ENCODE data around the gene TRIP6. TPM values are rescaled to one million over a fixed set of nuclear protein-coding genes. Genes with fewer than 3 reads are reported as not detected.
A peak's percentile ranks its signal among the peaks of the same experiment; 100 is the strongest.

Gene TRIP6
- total and polyA plus RNA-seq, 4 donors: 16.0 to 66.6 (median 45.9) TPM

DNA sequence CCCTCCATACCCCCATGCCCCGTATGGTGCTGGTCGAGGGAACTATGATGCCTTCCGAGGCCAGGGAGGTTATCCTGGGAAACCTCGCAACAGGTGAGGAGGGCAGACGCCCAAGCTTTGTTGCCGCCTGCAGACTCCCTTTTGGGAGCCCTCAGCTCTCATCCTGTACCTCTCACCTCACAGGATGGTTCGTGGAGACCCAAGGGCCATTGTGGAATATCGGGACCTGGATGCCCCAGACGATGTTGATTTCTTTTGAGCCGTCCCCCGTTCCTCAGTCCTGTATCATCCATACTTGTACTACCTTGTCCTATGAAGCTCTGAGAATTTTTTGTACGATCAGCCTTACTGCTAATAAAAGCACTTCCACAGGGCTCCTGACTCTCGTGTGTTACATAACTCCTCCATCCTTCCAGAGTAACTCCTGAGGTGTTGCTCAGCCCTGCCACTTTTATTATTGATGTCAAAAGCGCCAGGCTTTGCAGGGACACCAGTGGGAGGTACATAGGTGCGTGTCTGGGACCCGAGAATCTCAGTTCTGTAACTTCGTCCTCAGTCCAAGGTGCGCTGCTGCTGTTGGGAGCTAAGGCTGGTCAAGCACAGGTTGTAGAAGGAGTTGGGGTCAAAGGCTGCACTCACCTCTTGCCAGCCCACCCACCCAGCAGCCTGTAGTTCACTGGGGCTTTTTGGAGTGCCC lies 21.3 kb downstream of the TRIP6 start:
- WGBS (ENCODE audit: insufficient coverage): 76% methylated on average over 14 of the region's 18 CpGs
- Histone ChIP-seq H3K9me3 (ENCODE audit: control insufficient read depth, insufficient read depth, low read length) (no peaks in the 10 kb centered on the region), H3K27me3 (ENCODE audit: control insufficient read depth, insufficient read depth, low read length) (no peaks in the 10 kb centered on the region), H3K36me3 (ENCODE audit: control insufficient read depth, insufficient read depth, low read length) (peaks cover 82% of the 10 kb centered on the region), H3K4me1 (ENCODE audit: control insufficient read depth, insufficient read depth, low read length) (peaks cover 58% of the 10 kb centered on the region), H3K4me3 (ENCODE audit: low read depth, low read length) (peak overlapping the region; percentile 59), H3K27ac (ENCODE audit: low read depth, low read length) (no peak overlapping the region)
- DNase-seq (ENCODE audit: low read depth in 4 of 6, low spot score in 6 of 6): no peak

DNA sequence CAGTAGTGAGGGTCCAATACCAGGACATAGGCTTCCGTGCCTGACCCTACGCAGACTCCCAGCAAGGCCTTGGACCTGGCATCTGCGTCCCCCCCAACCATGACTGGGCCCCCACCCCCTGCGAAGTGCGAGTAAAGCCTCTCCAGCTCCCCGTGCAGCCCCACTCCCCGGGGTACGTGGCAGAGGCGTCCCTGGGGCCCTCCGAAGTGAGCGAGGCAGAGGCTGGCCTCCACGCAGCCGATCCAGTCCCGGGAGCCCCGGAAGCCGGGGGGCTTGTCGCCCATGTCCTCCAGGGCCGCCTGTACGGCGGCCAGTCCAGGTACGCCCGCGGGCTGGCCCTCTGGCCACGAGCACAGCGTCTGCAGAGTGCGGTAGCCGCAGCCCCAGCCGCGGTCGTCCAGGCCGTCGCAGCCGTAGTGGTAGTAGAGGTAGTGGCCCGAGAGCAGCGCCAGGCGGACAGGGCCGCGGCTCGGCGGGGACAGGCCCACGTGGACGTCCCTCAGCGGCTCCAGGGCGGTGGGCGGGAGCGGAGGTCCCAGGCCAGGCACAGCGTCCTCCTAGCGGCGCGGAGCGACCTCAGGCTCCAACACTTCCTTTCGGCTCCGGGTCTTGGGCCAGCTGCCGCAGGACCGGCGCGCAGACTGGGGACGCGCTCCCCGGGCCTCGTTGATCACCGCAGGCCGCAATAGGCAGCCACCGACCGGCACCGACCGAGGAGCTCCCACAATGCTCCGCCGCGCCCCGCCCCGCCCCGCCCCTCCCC lies 22.0 kb downstream of the TRIP6 start, which contains the start of gene UFSP1:
TSS of gene UFSP1 (minus strand) at position 728 of the 763 bp plus-strand sequence. CDS start at position 284, 444 bp downstream.
- H3K9me3 ChIP-seq (ENCODE audit: control insufficient read depth, insufficient read depth, low read length): no peaks in the 10 kb centered on the region
- peaks cover 58% of the 10 kb centered on the region for H3K4me1 ChIP-seq (ENCODE audit: control insufficient read depth, insufficient read depth, low read length)
- H3K4me3 ChIP-seq (ENCODE audit: low read depth, low read length): peak within 1 kb of the TSS; percentile 68
- peaks cover 81% of the 10 kb centered on the region for H3K36me3 ChIP-seq (ENCODE audit: control insufficient read depth, insufficient read depth, low read length)
- DNase-seq (ENCODE audit: low read depth in 4 of 6, low spot score in 6 of 6): no peak
- WGBS (ENCODE audit: insufficient coverage): 2% methylated on average over 67 of the region's 73 CpGs
- H3K27ac ChIP-seq (ENCODE audit: low read depth, low read length): peak within 1 kb of the TSS; percentile 97
- H3K27me3 ChIP-seq (ENCODE audit: control insufficient read depth, insufficient read depth, low read length): no peaks in the 10 kb centered on the region

- Histone ChIP-seq H3K27me3 (ENCODE audit: control insufficient read depth, insufficient read depth, low read length) (peaks cover 3% of the 10 kb centered on the region), H3K27ac (ENCODE audit: low read depth, low read length) (peak overlapping the region; percentile 97), H3K4me3 (ENCODE audit: low read depth, low read length) (peak overlapping the region; percentile 68), H3K9me3 (ENCODE audit: control insufficient read depth, insufficient read depth, low read length) (no peaks in the 10 kb centered on the region), H3K36me3 (ENCODE audit: control insufficient read depth, insufficient read depth, low read length) (peaks cover 64% of the 10 kb centered on the region), H3K4me1 (ENCODE audit: control insufficient read depth, insufficient read depth, low read length) (peaks cover 70% of the 10 kb centered on the region)
- WGBS (ENCODE audit: insufficient coverage): 10% methylated on average over 36 of the region's 43 CpGs
- peak in 2 of 6 donors; percentile 46 for DNase-seq (ENCODE audit: low read depth in 4 of 6, low spot score in 6 of 6)
These were observed 23.7 kb downstream of the TRIP6 start for GRCh38 chr7:100890653-100891567.

GRCh38 chr7:100891568-100892247 lies 24.5 kb downstream of the TRIP6 start:
- peak overlapping the region; percentile 68 for H3K4me3 ChIP-seq (ENCODE audit: low read depth, low read length)
- 73% methylated on average over 3 of the region's 8 CpGs for WGBS (ENCODE audit: insufficient coverage)
- peaks cover 56% of the 10 kb centered on the region for H3K36me3 ChIP-seq (ENCODE audit: control insufficient read depth, insufficient read depth, low read length)
- H3K27me3 ChIP-seq (ENCODE audit: control insufficient read depth, insufficient read depth, low read length): peaks cover 11% of the 10 kb centered on the region
- DNase-seq (ENCODE audit: low read depth in 4 of 6, low spot score in 6 of 6): no peak
- peak overlapping the region; percentile 97 for H3K27ac ChIP-seq (ENCODE audit: low read depth, low read length)
- H3K4me1 ChIP-seq (ENCODE audit: control insufficient read depth, insufficient read depth, low read length): peaks cover 78% of the 10 kb centered on the region
- no peaks in the 10 kb centered on the region for H3K9me3 ChIP-seq (ENCODE audit: control insufficient read depth, insufficient read depth, low read length)

DNA sequence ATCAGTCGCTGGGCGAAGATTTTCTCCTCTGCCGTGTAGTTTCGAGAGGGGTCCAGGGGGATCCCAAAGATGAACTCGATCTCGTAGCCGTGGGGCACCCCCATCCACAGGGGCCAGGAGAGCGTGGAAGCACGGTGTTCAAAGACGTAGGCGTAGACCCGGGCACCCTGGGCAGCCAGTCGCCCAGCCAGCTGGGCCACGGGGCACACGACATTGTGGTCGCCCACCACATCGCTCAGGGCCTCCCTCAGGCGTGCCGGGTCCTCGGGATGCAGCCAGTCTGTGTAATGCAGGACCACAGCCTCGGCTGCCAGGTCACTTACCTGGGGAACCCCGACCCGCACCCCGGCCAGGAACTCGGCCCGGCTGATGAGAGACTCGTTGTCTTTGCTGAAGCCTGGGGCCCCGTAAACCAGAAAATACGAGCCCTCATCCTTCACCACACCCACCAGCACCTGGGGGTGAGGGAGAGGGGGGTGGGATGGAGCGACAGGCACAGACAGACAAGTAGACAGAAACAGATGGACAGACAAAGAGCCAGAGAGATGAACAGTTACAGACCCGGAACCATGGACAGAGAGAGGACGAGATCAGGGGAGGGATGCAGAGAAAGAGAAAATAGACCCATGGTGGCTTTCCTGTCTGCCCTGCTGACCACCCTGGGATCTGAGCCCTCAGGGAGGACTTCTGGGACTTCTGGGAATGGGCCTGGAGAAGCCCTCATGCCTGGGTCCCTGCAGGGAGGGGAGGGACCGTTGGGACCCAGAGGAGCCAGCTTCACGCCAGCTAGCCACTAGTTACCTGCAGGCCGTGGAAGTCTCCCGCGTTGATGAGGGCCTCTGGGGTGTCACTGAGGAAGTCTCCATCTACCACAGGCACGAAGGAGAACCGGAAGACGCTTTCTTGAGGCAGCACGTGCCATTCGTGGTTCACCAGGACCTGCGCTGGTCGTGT lies 25.5 kb downstream of the TRIP6 start:
- WGBS (ENCODE audit: insufficient coverage): 88% methylated on average over 36 of the region's 44 CpGs
- no peaks in the 10 kb centered on the region for H3K9me3 ChIP-seq (ENCODE audit: control insufficient read depth, insufficient read depth, low read length)
- peaks cover 16% of the 10 kb centered on the region for H3K27me3 ChIP-seq (ENCODE audit: control insufficient read depth, insufficient read depth, low read length)
- no peak overlapping the region for H3K27ac ChIP-seq (ENCODE audit: low read depth, low read length)
- peaks cover 75% of the 10 kb centered on the region for H3K4me1 ChIP-seq (ENCODE audit: control insufficient read depth, insufficient read depth, low read length)
- peaks cover 46% of the 10 kb centered on the region for H3K36me3 ChIP-seq (ENCODE audit: control insufficient read depth, insufficient read depth, low read length)
- no peak overlapping the region for H3K4me3 ChIP-seq (ENCODE audit: low read depth, low read length)
- no peak for DNase-seq (ENCODE audit: low read depth in 4 of 6, low spot score in 6 of 6)

DNA sequence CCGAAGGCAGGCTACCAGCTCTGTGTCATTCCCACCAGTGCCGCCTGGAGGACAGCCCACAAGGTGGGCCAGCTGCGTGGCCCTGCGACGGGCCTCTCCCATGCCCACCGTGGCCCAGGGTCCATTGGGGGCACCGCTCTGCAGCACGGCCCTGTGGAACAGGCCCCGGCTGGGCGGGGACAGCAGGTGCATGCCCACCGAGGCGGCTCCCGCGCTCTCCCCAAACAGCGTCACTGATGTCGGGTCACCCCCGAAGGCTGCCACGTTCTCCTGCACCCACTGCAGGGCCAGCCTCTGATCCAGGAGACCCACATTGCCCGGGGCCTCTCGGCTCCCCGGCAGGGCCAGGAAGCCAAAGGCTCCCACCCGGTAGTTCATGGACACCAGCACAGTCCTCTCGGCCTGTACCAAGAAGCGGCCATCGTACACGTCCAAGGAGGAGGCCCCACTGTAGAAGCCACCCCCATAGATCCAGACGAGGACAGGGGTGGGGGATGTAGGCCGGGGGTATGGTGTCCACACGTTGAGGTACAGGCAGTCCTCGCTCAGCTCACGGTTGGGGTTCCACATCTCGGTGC lies 26.2 kb downstream of the TRIP6 start:
- Histone ChIP-seq H3K27ac (ENCODE audit: low read depth, low read length) (no peak overlapping the region), H3K4me1 (ENCODE audit: control insufficient read depth, insufficient read depth, low read length) (peaks cover 68% of the 10 kb centered on the region), H3K27me3 (ENCODE audit: control insufficient read depth, insufficient read depth, low read length) (peaks cover 19% of the 10 kb centered on the region), H3K36me3 (ENCODE audit: control insufficient read depth, insufficient read depth, low read length) (peaks cover 39% of the 10 kb centered on the region), H3K4me3 (ENCODE audit: low read depth, low read length) (no peak overlapping the region), H3K9me3 (ENCODE audit: control insufficient read depth, insufficient read depth, low read length) (no peaks in the 10 kb centered on the region)
- DNase-seq (ENCODE audit: low read depth in 4 of 6, low spot score in 6 of 6): no peak
- WGBS (ENCODE audit: insufficient coverage): 94% methylated on average over 26 of the region's 32 CpGs

DNA sequence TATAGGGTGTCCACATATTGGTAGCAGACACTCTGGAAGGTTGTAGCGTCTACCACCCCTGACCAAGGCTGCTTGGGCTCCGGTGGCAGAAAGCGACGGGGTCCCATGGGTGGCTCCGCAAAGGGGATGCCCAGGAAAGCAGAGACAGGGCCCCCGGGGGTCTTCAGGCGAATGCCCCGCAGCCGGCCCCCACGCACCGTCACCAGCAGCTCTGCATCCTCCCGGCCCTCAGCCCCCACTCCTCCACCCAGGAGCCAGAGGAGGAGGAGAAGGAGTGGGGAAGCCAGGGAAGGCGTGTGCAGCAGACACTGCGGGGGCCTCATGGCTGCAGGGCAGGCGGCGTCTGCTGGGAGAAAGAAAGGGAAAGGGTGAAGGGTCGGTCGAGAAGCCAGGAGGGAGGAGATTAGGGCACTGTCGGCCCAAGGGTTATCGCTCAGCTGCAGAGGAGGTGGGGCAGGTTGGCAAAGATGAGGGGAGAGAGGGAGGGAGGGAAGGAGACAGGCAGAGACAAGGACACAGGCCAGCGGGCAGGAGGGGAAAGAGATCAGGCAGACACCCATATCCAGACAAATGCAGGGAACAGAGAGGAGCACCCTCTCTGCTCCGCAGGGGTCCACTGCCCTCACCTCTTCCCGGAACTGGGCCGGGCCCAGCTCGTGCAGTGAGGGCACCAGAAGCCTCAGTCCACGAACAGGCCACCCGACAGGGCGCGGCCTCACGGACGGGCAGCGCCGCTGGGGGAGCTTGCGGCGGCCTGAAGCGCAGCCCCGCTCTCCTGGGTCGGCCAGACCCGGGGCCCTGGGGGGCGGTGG lies 26.9 kb downstream of the TRIP6 start:
- Histone ChIP-seq H3K27ac (ENCODE audit: low read depth, low read length) (no peak overlapping the region), H3K9me3 (ENCODE audit: control insufficient read depth, insufficient read depth, low read length) (no peaks in the 10 kb centered on the region), H3K27me3 (ENCODE audit: control insufficient read depth, insufficient read depth, low read length) (peaks cover 19% of the 10 kb centered on the region), H3K4me3 (ENCODE audit: low read depth, low read length) (no peak overlapping the region), H3K4me1 (ENCODE audit: control insufficient read depth, insufficient read depth, low read length) (peaks cover 61% of the 10 kb centered on the region), H3K36me3 (ENCODE audit: control insufficient read depth, insufficient read depth, low read length) (peaks cover 32% of the 10 kb centered on the region)
- WGBS (ENCODE audit: insufficient coverage): 29% methylated on average over 32 of the region's 40 CpGs
- DNase-seq (ENCODE audit: low read depth in 4 of 6, low spot score in 6 of 6): peak in 1 of 6 donors; percentile 17
